ENCODE results near the gene HPDL.

GRCh38 chr1:45325851-45326506 is 716 bp upstream of the HPDL start:
- TF ChIP-seq CTCF (IDR thresholded peaks at IDR 0.05; ENCODE audit: low read depth, low read length, poor library complexity, severe bottlenecking): no peak
- TF ChIP-seq EZH2phosphoT487 (IDR thresholded peaks at IDR 0.05; ENCODE audit: borderline replicate concordance, low read length): no peak

Data from DOHH2 (cell line).